HepG2 (cell line): ENCODE data around the gene SHPK. TPM values are rescaled to one million over a fixed set of nuclear protein-coding genes. Genes with fewer than 3 reads are reported as not detected.

Experiments
- GATA4 ChIP-seq: sonication (generic); IDR thresholded peaks from 2 replicates; pipeline ENCODE4 v1.6.1; 2016; ENCODE audit warnings: antibody characterized with exemption, low read depth, borderline replicate concordance
- HMGA1 ChIP-seq: sonication (generic); formaldehyde crosslinking; conservative IDR thresholded peaks from 2 replicates; pipeline ENCODE4 v1.4.0; 2020; ENCODE audit warnings: missing genetic modification reagents
- JARID2 ChIP-seq: sonication (generic); formaldehyde crosslinking; IDR thresholded peaks from 2 replicates; pipeline ENCODE4 v1.8.1; 2023; ENCODE audit warnings: missing genetic modification reagents, inconsistent platforms; ENCODE audit not compliant: insufficient replicate concordance
- KAT8 ChIP-seq: IDR thresholded peaks from 2 replicates; pipeline ENCODE4 v1.6.1; 2016; ENCODE audit warnings: missing genetic modification reagents, missing compliant biosample characterization
- KLF9 ChIP-seq: IDR thresholded peaks from 2 replicates; pipeline ENCODE4 v1.6.1; 2016; ENCODE audit warnings: low read depth
- MATR3 ChIP-seq: sonication (generic); formaldehyde crosslinking; IDR thresholded peaks from 2 replicates; pipeline ENCODE4 v1.4.0; 2020; ENCODE audit warnings: missing genetic modification reagents
- RFX1 ChIP-seq: fragments of 450-650 bp; IDR thresholded peaks from 2 replicates; pipeline ENCODE4 v1.6.1; 2017
- RFXAP ChIP-seq: sonication (generic); formaldehyde crosslinking; IDR thresholded peaks from 2 replicates; pipeline ENCODE4 v1.4.0; 2020; ENCODE audit warnings: missing genetic modification reagents, borderline replicate concordance
- SIN3A ChIP-seq: IDR thresholded peaks from 2 replicates; pipeline ENCODE4 v1.6.1; 2011; ENCODE audit warnings: low read depth, mild to moderate bottlenecking, control low read depth, low read length, borderline replicate concordance
- TAF1 ChIP-seq: sonication (generic); formaldehyde crosslinking; IDR thresholded peaks from 2 replicates; pipeline ENCODE4 v1.4.0; 2020; ENCODE audit warnings: missing genetic modification reagents
- USF2 ChIP-seq, 2 experiments: sonication (generic) in 1 of 2; formaldehyde crosslinking in 1 of 2; IDR thresholded peaks; 2 replicates each; pipeline versions ENCODE4 v1.5.1 to v1.6.1; 2011 to 2020; ENCODE audit warnings: borderline replicate concordance in 1 of 2, low read depth in 1 of 2, low read length in 1 of 2, mild to moderate bottlenecking in 1 of 2, missing genetic modification reagents in 1 of 2, moderate library complexity in 1 of 2
- YY1 ChIP-seq: IDR thresholded peaks from 2 replicates; pipeline ENCODE4 v1.6.1; 2011; ENCODE audit warnings: low read length, low read depth, moderate library complexity, mild to moderate bottlenecking; ENCODE audit not compliant: insufficient read depth, insufficient replicate concordance
- ZBTB46 ChIP-seq: sonication (generic); formaldehyde crosslinking; IDR thresholded peaks from 2 replicates; pipeline ENCODE4 v1.4.0; 2020; ENCODE audit warnings: mild to moderate bottlenecking, missing genetic modification reagents, borderline replicate concordance
- ZNF121 ChIP-seq: sonication (generic); formaldehyde crosslinking; IDR thresholded peaks from 2 replicates; pipeline ENCODE4 v1.5.0; 2020; ENCODE audit warnings: mild to moderate bottlenecking, missing genetic modification reagents
- ZNF337 ChIP-seq: sonication (generic); formaldehyde crosslinking; IDR thresholded peaks from 2 replicates; pipeline ENCODE4 v1.5.1; 2020; ENCODE audit warnings: missing genetic modification reagents, low read depth, mild to moderate bottlenecking, borderline replicate concordance
- ZNF354B ChIP-seq: sonication (generic); formaldehyde crosslinking; IDR thresholded peaks from 2 replicates; pipeline ENCODE4 v1.8.0; 2022; ENCODE audit warnings: mild to moderate bottlenecking, missing genetic modification reagents
- ZNF430 ChIP-seq: sonication (generic); formaldehyde crosslinking; IDR thresholded peaks from 2 replicates; pipeline ENCODE4 v1.9.0; 2021; ENCODE audit warnings: mild to moderate bottlenecking, missing genetic modification reagents
- ZNF44 ChIP-seq: sonication (generic); formaldehyde crosslinking; IDR thresholded peaks from 2 replicates; pipeline ENCODE4 v1.5.1; 2020; ENCODE audit warnings: mild to moderate bottlenecking, missing genetic modification reagents
- ZNF496 ChIP-seq: sonication (generic); formaldehyde crosslinking; IDR thresholded peaks from 2 replicates; pipeline ENCODE4 v1.8.1; 2023; ENCODE audit warnings: mild to moderate bottlenecking, moderate library complexity, missing genetic modification reagents; ENCODE audit not compliant: insufficient replicate concordance
- ZNF547 ChIP-seq: sonication (generic); formaldehyde crosslinking; IDR thresholded peaks from 2 replicates; pipeline ENCODE4 v1.5.1; 2020; ENCODE audit warnings: mild to moderate bottlenecking, missing genetic modification reagents
- ZNF704 ChIP-seq: sonication (generic); formaldehyde crosslinking; IDR thresholded peaks from 2 replicates; pipeline ENCODE4 v1.8.1; 2023; ENCODE audit warnings: mild to moderate bottlenecking, inconsistent platforms, moderate library complexity, missing genetic modification reagents, borderline replicate concordance
- ZNF800 ChIP-seq: sonication (generic); formaldehyde crosslinking; IDR thresholded peaks from 2 replicates; pipeline ENCODE4 v1.4.0; 2020; ENCODE audit warnings: missing genetic modification reagents
- ZNF841 ChIP-seq: sonication (generic); formaldehyde crosslinking; IDR thresholded peaks from 2 replicates; pipeline ENCODE4 v1.8.1; 2023; ENCODE audit warnings: missing genetic modification reagents, borderline replicate concordance
- polyA plus RNA-seq, 8 experiments: library from polyadenylated mRNA; depleted of rRNA in 3 of 8; stranded (reverse) in 7 of 8; unstranded in 1 of 8; fragments of >200 nt; fragmentation: Illumina TruSeq in 4 of 8; extraction: Trizol in 4 of 8; gene quantifications; 2 replicates each; pipeline versions ENCODE4 v1.2.1 to v1.2.3, GENCODE V29; 2011 to 2016; ENCODE audit warnings: low read depth in 4 of 8, missing spikeins in 1 of 8, mixed read lengths in 1 of 8; ENCODE audit not compliant: insufficient read depth in 1 of 8
- total RNA-seq, 5 experiments: library from RNA; depleted of rRNA; stranded (reverse); fragments of >200 nt; fragmentation: Illumina TruSeq; extraction: Trizol; gene quantifications; 2 replicates each; pipeline ENCODE4 v1.2.3, GENCODE V29; 2016; ENCODE audit warnings: low read depth in 1 of 5

Gene SHPK
- total and polyA plus RNA-seq, 2 of the 13 experiments (the other 11 are each of a cell fraction or from before 2014, with no cell fraction given), result 16.2 to 30.9 TPM

DNA sequence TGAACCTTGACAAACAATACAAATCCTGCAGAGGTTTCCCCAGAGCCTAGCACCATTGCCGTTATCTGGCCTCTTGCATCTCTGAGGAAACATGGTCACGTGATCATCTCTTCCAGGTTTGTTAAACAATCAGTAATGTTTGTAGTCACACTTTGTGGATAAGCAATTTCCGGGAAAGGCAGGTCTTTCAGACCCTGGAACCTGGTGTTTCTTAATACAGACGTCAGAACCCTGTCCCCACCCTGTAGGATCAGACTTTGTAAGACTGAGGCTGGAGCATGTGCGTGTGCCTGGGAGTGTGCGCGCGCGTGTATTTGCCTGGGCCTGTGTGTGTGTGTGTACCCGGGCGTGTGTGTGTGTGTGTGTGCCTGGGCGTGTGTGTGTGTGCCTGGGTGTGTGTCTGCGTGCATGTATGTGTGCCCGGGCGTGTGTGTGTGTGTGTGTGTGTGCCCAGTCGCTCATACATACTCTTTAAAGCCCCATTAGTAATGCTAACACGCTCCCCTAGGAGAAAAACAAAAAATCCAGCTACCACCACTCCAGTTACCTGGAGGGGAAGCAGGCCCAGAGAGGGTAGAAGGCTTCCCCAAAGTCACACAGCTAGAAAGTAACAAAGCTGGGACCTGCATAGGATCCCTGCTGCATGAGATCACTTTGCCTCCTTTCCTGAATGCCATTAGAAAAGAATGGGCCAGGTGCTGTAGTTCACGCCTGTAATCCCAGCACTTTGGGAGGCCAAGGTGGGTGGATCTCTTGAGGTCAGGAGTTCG is 5.9 kb upstream of the SHPK start (continued):
- no peak for TF ChIP-seq GATA4
- no peak for TF ChIP-seq RFXAP
- 0 out of 2 replicates have a peak, but pooled peaks have one; percentile 16 for TF ChIP-seq SIN3A
- no peak for TF ChIP-seq ZNF354B (CRISPR knock-in tag)
- TF ChIP-seq YY1, result no peak
- TF ChIP-seq ZNF44, result no peak
- no peak for TF ChIP-seq ZNF841
- TF ChIP-seq JARID2 (CRISPR knock-in tag), result no peak
- TF ChIP-seq ZBTB46 (CRISPR knock-in tag), result no peak
- TF ChIP-seq RFX1, result no peak
- TF ChIP-seq ZNF121 (CRISPR knock-in tag), result no peak
- TF ChIP-seq ZNF430, result no peak
- no peak for TF ChIP-seq KLF9 (CRISPR knock-in tag)
- TF ChIP-seq HMGA1 (CRISPR knock-in tag), result no peak
- no peak for TF ChIP-seq ZNF496 (CRISPR knock-in tag)
- no peak for TF ChIP-seq ZNF337 (CRISPR knock-in tag)
- TF ChIP-seq TAF1, result no peak
- peak; percentile 97 for TF ChIP-seq USF2 (IDR thresholded peaks at IDR 0.05; ENCODE audit: low read depth, low read length)
- TF ChIP-seq USF2 (CRISPR knock-in tag; IDR thresholded peaks at IDR 0.05; ENCODE audit: borderline replicate concordance), result peak; percentile 89; the same call in 1 of the 2 replicates
- TF ChIP-seq ZNF547, result no peak
- no peak for TF ChIP-seq ZNF800
- peak; percentile 65 for TF ChIP-seq KAT8 (CRISPR knock-in tag)
- no peak for TF ChIP-seq ZNF704 (CRISPR knock-in tag)
- no peak for TF ChIP-seq MATR3 (CRISPR knock-in tag)
